Measurements from ENCODE around the gene PDE2A. TPM values are rescaled to one million over a fixed set of nuclear protein-coding genes. Genes with fewer than 3 reads are reported as not detected.

PDE2A gene
- total RNA-seq, 1 experiment from 2014 or later, result 3.7 TPM

DNA sequence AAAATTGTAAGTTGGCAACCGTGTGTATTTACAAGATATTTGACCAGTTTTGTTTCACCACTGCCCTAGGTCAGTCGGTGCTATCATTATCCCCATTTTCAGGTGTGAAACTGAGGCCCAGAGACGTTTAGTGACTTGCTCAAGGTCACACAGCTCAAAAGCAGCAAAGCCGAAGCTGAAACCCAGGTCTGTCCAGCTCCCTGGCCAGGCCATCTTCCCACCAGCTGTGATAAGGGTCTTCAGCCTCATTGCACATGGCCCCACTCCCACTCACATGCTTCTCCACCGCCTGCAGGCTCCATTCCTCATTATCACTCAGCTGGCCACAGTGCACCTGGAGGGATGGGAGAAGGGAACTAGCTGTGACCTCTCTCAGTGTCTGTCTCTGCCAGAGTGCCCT is 83.2 kb downstream of the PDE2A start:
- Mint-ChIP-seq H3K27me3 (ENCODE audit: low read depth) (peaks cover 78% of the 10 kb centered on the region), H3K4me3 (peak overlapping the region; percentile 88), H3K9me3 (no peaks in the 10 kb centered on the region), H3K36me3 (no peaks in the 10 kb centered on the region), H3K4me1 (peaks cover 37% of the 10 kb centered on the region), H3K27ac (no peak overlapping the region)
- POLR2A ChIA-PET, result no interaction called here
- CTCF ChIA-PET, result interaction anchor here (0.8 to 13.3 kb wide), 27 partner anchors 10 to 609 kb away, joined by 3 to 461 read pairs (median 8); partner anchors contain the start of gene PDE2A
- TF ChIP-seq, protein P1, sequence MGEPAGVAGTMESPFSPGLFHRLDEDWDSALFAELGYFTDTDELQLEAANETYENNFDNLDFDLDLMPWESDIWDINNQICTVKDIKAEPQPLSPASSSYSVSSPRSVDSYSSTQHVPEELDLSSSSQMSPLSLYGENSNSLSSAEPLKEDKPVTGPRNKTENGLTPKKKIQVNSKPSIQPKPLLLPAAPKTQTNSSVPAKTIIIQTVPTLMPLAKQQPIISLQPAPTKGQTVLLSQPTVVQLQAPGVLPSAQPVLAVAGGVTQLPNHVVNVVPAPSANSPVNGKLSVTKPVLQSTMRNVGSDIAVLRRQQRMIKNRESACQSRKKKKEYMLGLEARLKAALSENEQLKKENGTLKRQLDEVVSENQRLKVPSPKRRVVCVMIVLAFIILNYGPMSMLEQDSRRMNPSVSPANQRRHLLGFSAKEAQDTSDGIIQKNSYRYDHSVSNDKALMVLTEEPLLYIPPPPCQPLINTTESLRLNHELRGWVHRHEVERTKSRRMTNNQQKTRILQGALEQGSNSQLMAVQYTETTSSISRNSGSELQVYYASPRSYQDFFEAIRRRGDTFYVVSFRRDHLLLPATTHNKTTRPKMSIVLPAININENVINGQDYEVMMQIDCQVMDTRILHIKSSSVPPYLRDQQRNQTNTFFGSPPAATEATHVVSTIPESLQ (CRISPR knock-in tag; IDR thresholded peaks at IDR 0.05), result no peak
- peak; percentile 56; the same call in 1 of the 2 replicates for TF ChIP-seq GTF2I (CRISPR knock-in tag; conservative IDR thresholded peaks at IDR 0.05)
- ATAC-seq (no peak), DNase-seq (ENCODE audit: low spot score) (no peak)

DNA sequence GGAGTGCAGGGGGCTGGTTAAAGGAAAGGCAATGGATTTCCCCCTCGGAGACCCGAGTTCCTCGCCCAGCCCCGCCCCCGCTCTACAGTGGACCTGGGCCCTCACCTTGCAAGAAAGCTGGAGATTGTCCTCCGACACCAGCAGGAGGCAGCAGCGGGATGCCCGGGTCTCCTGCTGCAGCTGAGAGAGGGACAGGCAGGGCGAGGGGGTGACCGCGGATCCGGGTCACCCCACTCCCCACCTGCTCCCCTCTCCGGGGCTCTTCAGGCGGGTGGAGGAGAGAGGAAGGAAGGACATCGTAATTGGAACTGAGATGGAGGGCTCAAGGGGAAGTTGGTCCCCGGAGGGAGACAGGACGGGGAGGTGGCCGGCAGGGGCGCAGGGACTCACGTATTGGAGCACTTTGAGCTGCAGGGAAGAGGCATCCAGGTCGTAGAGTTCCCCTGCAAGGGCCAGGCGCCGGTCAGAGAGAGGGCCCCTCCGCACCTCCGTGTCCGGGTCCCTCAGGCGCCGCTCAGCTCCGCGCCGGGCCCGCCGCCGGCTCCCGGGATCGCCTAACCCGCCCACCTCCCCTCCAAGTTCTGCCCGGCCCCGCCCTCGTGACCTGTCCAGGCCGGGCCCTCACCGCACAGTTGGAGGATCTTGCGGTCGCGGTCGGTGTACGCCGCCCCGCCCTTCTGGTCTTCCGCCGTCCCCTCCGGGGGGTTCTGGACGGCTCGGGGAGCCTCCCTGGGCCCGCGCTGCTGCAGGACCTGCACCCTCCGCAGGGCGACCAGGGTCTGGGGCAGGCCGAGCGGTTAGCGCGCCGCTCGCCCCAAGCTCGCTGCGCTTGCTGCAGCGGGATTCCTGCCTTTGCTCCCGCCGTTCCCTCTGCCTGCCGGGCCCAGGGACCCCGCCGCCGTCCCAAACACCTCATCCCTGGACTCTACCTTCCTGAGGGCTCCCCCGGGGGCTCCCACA is 84.1 kb downstream of the PDE2A start:
- peak; percentile 61 for ATAC-seq
- Mint-ChIP-seq H3K9me3 (no peaks in the 10 kb centered on the region), H3K27me3 (ENCODE audit: low read depth) (peaks cover 88% of the 10 kb centered on the region), H3K4me3 (peak overlapping the region; percentile 88), H3K36me3 (no peaks in the 10 kb centered on the region), H3K27ac (no peak overlapping the region), H3K4me1 (peaks cover 39% of the 10 kb centered on the region)
- TF ChIP-seq, protein P2, sequence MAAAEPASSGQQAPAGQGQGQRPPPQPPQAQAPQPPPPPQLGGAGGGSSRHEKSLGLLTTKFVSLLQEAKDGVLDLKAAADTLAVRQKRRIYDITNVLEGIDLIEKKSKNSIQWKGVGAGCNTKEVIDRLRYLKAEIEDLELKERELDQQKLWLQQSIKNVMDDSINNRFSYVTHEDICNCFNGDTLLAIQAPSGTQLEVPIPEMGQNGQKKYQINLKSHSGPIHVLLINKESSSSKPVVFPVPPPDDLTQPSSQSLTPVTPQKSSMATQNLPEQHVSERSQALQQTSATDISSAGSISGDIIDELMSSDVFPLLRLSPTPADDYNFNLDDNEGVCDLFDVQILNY (CRISPR knock-in tag; IDR thresholded peaks at IDR 0.05), result 0 out of 2 replicates have a peak, but pooled peaks have one; percentile 0
- TF ChIP-seq, protein P3, sequence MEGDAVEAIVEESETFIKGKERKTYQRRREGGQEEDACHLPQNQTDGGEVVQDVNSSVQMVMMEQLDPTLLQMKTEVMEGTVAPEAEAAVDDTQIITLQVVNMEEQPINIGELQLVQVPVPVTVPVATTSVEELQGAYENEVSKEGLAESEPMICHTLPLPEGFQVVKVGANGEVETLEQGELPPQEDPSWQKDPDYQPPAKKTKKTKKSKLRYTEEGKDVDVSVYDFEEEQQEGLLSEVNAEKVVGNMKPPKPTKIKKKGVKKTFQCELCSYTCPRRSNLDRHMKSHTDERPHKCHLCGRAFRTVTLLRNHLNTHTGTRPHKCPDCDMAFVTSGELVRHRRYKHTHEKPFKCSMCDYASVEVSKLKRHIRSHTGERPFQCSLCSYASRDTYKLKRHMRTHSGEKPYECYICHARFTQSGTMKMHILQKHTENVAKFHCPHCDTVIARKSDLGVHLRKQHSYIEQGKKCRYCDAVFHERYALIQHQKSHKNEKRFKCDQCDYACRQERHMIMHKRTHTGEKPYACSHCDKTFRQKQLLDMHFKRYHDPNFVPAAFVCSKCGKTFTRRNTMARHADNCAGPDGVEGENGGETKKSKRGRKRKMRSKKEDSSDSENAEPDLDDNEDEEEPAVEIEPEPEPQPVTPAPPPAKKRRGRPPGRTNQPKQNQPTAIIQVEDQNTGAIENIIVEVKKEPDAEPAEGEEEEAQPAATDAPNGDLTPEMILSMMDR (IDR thresholded peaks at IDR 0.05), result peak; percentile 31
- peak; percentile 29 for TF ChIP-seq SP1 (CRISPR knock-in tag; conservative IDR thresholded peaks at IDR 0.05)
- no peak for TF ChIP-seq TEAD1 (CRISPR knock-in tag; IDR thresholded peaks at IDR 0.05)
- TF ChIP-seq SMAD3 (CRISPR knock-in tag; IDR thresholded peaks at IDR 0.05; ENCODE audit: borderline replicate concordance), result no peak
- TF ChIP-seq ZNF423 (CRISPR knock-in tag; IDR thresholded peaks at IDR 0.05), result peak; percentile 63; the same call in 1 of the 2 replicates
- TF ChIP-seq, protein P4, sequence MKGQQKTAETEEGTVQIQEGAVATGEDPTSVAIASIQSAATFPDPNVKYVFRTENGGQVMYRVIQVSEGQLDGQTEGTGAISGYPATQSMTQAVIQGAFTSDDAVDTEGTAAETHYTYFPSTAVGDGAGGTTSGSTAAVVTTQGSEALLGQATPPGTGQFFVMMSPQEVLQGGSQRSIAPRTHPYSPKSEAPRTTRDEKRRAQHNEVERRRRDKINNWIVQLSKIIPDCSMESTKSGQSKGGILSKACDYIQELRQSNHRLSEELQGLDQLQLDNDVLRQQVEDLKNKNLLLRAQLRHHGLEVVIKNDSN (CRISPR knock-in tag; IDR thresholded peaks at IDR 0.05), result peak; percentile 71
- TF ChIP-seq, protein P1 (CRISPR knock-in tag; IDR thresholded peaks at IDR 0.05), result no peak
- TF ChIP-seq ZNF263 (CRISPR knock-in tag; IDR thresholded peaks at IDR 0.05; ENCODE audit: low read depth), result peak; percentile 71
- TF ChIP-seq, protein P5, sequence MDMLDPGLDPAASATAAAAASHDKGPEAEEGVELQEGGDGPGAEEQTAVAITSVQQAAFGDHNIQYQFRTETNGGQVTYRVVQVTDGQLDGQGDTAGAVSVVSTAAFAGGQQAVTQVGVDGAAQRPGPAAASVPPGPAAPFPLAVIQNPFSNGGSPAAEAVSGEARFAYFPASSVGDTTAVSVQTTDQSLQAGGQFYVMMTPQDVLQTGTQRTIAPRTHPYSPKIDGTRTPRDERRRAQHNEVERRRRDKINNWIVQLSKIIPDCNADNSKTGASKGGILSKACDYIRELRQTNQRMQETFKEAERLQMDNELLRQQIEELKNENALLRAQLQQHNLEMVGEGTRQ (CRISPR knock-in tag; IDR thresholded peaks at IDR 0.05), result peak; percentile 69
- TF ChIP-seq, protein P6, sequence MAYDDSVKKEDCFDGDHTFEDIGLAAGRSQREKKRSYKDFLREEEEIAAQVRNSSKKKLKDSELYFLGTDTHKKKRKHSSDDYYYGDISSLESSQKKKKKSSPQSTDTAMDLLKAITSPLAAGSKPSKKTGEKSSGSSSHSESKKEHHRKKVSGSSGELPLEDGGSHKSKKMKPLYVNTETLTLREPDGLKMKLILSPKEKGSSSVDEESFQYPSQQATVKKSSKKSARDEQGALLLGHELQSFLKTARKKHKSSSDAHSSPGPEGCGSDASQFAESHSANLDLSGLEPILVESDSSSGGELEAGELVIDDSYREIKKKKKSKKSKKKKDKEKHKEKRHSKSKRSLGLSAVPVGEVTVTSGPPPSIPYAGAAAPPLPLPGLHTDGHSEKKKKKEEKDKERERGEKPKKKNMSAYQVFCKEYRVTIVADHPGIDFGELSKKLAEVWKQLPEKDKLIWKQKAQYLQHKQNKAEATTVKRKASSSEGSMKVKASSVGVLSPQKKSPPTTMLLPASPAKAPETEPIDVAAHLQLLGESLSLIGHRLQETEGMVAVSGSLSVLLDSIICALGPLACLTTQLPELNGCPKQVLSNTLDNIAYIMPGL (CRISPR knock-in tag; IDR thresholded peaks at IDR 0.05), result 0 out of 2 replicates have a peak, but pooled peaks have one; percentile 38
- DNase-seq (ENCODE audit: low spot score), result peak; percentile 85
- ChIA-PET POLR2A (interaction anchor here (0.9 to 1.0 kb wide), 2 partner anchors 9 to 90 kb away, joined by 4 read pairs; no protein-coding TSS in a partner anchor), CTCF (interaction anchor here (0.6 to 13.3 kb wide), 55 partner anchors 10 to 1712 kb away, joined by 3 to 461 read pairs (median 5); partner anchors contain the start of genes PDE2A and STARD10)

All from WTC11 (cell line).